ENCODE data around the gene SLC22A16. TPM values are rescaled to one million over a fixed set of nuclear protein-coding genes. Genes with fewer than 3 reads are reported as not detected.
A peak's percentile ranks its signal among the peaks of the same experiment; 100 is the strongest.
"Not testable (repeated sequence)": the region's sequence is repeated elsewhere in the genome, so short reads cannot be mapped to it uniquely, and the experiment has no call there.

The SLC22A16 gene
- polyA plus RNA-seq, 1 donor (not counting 4 experiments of a cell fraction or from before 2014, with no cell fraction given): not detected

DNA sequence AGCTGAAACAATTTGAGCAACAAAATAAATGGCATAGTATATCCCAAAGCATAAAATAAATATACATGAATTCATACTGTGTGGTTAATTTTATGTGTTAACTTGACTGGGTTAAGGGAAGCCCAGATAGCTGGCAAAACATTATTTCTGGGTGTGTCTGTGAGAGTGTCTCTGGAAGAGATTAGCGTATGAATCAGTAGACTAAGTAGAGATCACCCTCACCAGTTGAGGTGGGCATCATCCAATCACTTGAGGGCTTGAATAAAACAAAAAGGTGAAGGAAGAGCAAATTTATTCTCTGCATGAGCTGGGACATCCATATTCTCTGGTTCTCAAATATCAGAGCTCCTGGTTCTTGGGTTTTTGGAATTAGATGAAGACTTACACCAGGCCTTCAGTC, 17.9 kb downstream of the SLC22A16 start:
- no peak overlapping the region for H3K4me3 ChIP-seq (ENCODE audit: control insufficient read depth in 2 of 3, extremely low read depth in 1 of 3, insufficient read depth in 2 of 3, low read depth in 1 of 3, low read length in 3 of 3)
- H3K4me2 ChIP-seq (ENCODE audit: control insufficient read depth, extremely low read depth, insufficient read depth, low read depth, low read length): no peak overlapping the region
- H3K36me3 ChIP-seq (ENCODE audit: control insufficient read depth in 2 of 2, extremely low read depth in 1 of 2, insufficient read depth in 2 of 2, low read length in 2 of 2): no peaks in the 10 kb centered on the region
- H4K20me1 ChIP-seq (ENCODE audit: control insufficient read depth, extremely low read depth, insufficient read depth, low read length): no peaks in the 10 kb centered on the region
- dilution Hi-C loops (cut with MboI; ENCODE audit: extremely low pct_ligation_motif_present, low sequenced_read_pairs): no loop called here
- no peak overlapping the region for H3K27ac ChIP-seq (ENCODE audit: control insufficient read depth, insufficient read depth, low read length)
- no peaks in the 10 kb centered on the region for H3K9me1 ChIP-seq (ENCODE audit: control insufficient read depth, extremely low read depth, insufficient read depth, low read length)
- no peak for FAIRE-seq
- TF ChIP-seq EZH2 (IDR thresholded peaks at IDR 0.05; ENCODE audit: low read length): no peak
- TF ChIP-seq, protein P1, sequence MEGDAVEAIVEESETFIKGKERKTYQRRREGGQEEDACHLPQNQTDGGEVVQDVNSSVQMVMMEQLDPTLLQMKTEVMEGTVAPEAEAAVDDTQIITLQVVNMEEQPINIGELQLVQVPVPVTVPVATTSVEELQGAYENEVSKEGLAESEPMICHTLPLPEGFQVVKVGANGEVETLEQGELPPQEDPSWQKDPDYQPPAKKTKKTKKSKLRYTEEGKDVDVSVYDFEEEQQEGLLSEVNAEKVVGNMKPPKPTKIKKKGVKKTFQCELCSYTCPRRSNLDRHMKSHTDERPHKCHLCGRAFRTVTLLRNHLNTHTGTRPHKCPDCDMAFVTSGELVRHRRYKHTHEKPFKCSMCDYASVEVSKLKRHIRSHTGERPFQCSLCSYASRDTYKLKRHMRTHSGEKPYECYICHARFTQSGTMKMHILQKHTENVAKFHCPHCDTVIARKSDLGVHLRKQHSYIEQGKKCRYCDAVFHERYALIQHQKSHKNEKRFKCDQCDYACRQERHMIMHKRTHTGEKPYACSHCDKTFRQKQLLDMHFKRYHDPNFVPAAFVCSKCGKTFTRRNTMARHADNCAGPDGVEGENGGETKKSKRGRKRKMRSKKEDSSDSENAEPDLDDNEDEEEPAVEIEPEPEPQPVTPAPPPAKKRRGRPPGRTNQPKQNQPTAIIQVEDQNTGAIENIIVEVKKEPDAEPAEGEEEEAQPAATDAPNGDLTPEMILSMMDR (optimal IDR thresholded peaks at IDR 0.05 in 1 of 3, IDR thresholded peaks at IDR 0.05 in 1 of 3, conservative IDR thresholded peaks at IDR 0.05 in 1 of 3; ENCODE audit: extremely low read depth in 1 of 3, insufficient read depth in 2 of 3, low read length in 3 of 3): no peak
- no peak overlapping the region for H2AFZ ChIP-seq (ENCODE audit: control insufficient read depth, low read length)
- no peaks in the 10 kb centered on the region for H3K4me1 ChIP-seq (ENCODE audit: control insufficient read depth, extremely low read depth, insufficient read depth, low read length)
- H3K9ac ChIP-seq (ENCODE audit: control insufficient read depth, extremely low read depth, insufficient read depth, low read length): no peak overlapping the region
- no peaks in the 10 kb centered on the region for H3K79me2 ChIP-seq (ENCODE audit: control insufficient read depth, insufficient read depth, low read length)
- no peaks in the 10 kb centered on the region for H3K27me3 ChIP-seq (ENCODE audit: control insufficient read depth, extremely low read depth, insufficient read depth, low read length)
- peaks cover 3% of the 10 kb centered on the region for H3K9me3 ChIP-seq (ENCODE audit: control insufficient read depth, low read depth, low read length)
- DNase-seq (ENCODE audit: low read depth, low spot score): no peak

DNA sequence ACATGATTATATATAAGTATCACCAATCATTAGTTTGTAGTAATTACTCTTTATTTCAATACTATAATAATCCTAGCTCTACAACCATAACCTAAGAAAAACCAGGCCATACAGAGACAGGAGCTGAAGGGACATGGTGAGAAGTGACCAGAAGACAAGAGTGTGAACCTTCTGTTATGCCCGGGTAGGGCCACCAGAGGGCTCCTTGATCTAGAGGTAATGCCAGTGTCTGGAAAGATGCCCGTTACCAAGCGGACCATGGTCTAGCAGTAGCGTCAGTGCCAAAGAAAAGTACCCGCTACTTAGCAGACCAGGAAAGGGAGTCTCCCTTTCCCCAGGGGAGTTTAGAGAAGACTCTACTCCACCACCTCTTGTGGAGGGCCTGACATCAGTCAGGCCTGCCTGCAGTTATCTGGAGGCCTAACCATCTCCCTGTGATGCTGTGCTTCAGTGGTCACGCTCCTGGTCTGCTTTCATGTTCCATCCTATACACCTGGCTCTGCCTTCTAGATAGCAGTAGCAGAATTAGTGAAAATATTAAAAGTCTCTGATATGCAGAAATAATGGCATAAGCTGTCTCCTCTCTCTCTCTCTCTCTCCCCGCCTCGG, 18.7 kb downstream of the SLC22A16 start:
- H2AFZ ChIP-seq (ENCODE audit: control insufficient read depth, low read length); H3K9me1 ChIP-seq (ENCODE audit: control insufficient read depth, extremely low read depth, insufficient read depth, low read length); H3K4me1 ChIP-seq (ENCODE audit: control insufficient read depth, extremely low read depth, insufficient read depth, low read length); H3K9ac ChIP-seq (ENCODE audit: control insufficient read depth, extremely low read depth, insufficient read depth, low read length); H4K20me1 ChIP-seq (ENCODE audit: control insufficient read depth, extremely low read depth, insufficient read depth, low read length); H3K79me2 ChIP-seq (ENCODE audit: control insufficient read depth, insufficient read depth, low read length); H3K27ac ChIP-seq (ENCODE audit: control insufficient read depth, insufficient read depth, low read length); H3K27me3 ChIP-seq (ENCODE audit: control insufficient read depth, extremely low read depth, insufficient read depth, low read length); H3K4me2 ChIP-seq (ENCODE audit: control insufficient read depth, extremely low read depth, insufficient read depth, low read depth, low read length); H3K4me3 ChIP-seq (ENCODE audit: control insufficient read depth in 2 of 3, extremely low read depth in 1 of 3, insufficient read depth in 2 of 3, low read depth in 1 of 3, low read length in 3 of 3); H3K9me3 ChIP-seq (ENCODE audit: control insufficient read depth, low read depth, low read length); dilution Hi-C loops (cut with MboI; ENCODE audit: extremely low pct_ligation_motif_present, low sequenced_read_pairs); FAIRE-seq; H3K36me3 ChIP-seq (ENCODE audit: control insufficient read depth in 2 of 2, extremely low read depth in 1 of 2, insufficient read depth in 2 of 2, low read length in 2 of 2); DNase-seq (ENCODE audit: low read depth, low spot score): not testable (repeated sequence)
- TF ChIP-seq, protein P1 (optimal IDR thresholded peaks at IDR 0.05 in 1 of 3, IDR thresholded peaks at IDR 0.05 in 1 of 3, conservative IDR thresholded peaks at IDR 0.05 in 1 of 3; ENCODE audit: extremely low read depth in 1 of 3, insufficient read depth in 2 of 3, low read length in 3 of 3): peak; percentile 37 to 55 (median 47)
